ENCODE measurements around the gene PACS1.
A peak's percentile ranks its signal among the peaks of the same experiment; 100 is the strongest.

Gene PACS1

DNA sequence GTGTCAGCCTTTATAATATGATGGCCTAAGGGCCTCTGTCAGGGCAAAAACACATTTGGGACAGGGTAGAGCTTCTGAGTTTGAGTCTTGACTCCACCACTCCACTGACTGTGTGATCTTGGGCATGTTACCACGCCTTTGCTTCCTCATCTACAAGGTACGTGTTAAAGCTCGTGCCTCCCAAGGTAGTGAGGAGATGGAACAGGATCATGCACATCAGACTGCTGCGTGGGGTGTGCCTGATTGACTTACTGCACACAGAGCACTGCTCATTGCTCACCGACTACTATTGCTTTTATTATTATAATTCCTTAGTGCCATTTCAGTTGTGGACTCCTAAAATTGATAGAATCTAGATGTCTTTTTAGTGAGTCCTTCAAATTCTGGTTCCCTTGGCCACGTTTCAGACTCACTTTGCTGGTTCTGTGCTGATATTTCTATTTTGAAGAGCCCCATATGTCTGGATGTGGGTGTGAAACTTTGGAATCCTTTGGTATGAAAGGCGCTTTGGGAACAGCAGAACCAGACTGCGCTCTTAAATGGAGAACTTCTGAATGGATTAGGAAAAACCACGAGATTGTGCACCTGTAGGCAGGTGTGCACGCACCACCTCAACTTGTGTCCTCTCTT lies 154.3 kb downstream of the PACS1 start:
- H3K4me3 ChIP-seq, result no peak overlapping the region
- peaks cover 34% of the 10 kb centered on the region for H3K4me1 ChIP-seq
- H4K20me1 ChIP-seq, result no peaks in the 10 kb centered on the region
- TF ChIP-seq Cebpa-rat (IDR thresholded peaks at IDR 0.05), result no peak
- H3K4me2 ChIP-seq, result no peak overlapping the region
- H3K27me3 ChIP-seq, result no peaks in the 10 kb centered on the region
- peaks cover 55% of the 10 kb centered on the region for H3K36me3 ChIP-seq
- H3K9ac ChIP-seq, result no peak overlapping the region
- no peaks in the 10 kb centered on the region for H3K9me3 ChIP-seq
- no peak overlapping the region for H3K27ac ChIP-seq

- H3K27ac ChIP-seq, result no peak overlapping the region
- peaks cover 51% of the 10 kb centered on the region for H3K36me3 ChIP-seq
- TF ChIP-seq Cebpa-rat (IDR thresholded peaks at IDR 0.05), result no peak
Observed at GRCh38 chr11:66225066-66225465, 155.0 kb downstream of the PACS1 start.

GRCh38 chr11:66226101-66226500 lies 156.0 kb downstream of the PACS1 start:
- H3K9ac ChIP-seq, result no peak overlapping the region
- no peak overlapping the region for H3K27ac ChIP-seq
- H4K20me1 ChIP-seq, result no peaks in the 10 kb centered on the region
- no peak overlapping the region for H3K4me3 ChIP-seq
- TF ChIP-seq Cebpa-rat (IDR thresholded peaks at IDR 0.05), result no peak
- peaks cover 20% of the 10 kb centered on the region for H3K4me1 ChIP-seq
- H3K27me3 ChIP-seq, result no peaks in the 10 kb centered on the region
- H3K36me3 ChIP-seq, result peaks cover 51% of the 10 kb centered on the region
- H3K4me2 ChIP-seq, result no peak overlapping the region
- H3K9me3 ChIP-seq, result no peaks in the 10 kb centered on the region

More at GRCh38 chr11:66225066-66225465, 155.0 kb downstream of the PACS1 start:
- H3K4me2 ChIP-seq, result no peak overlapping the region
- H4K20me1 ChIP-seq, result no peaks in the 10 kb centered on the region
- H3K4me3 ChIP-seq, result no peak overlapping the region
- no peak overlapping the region for H3K9ac ChIP-seq
- H3K27me3 ChIP-seq, result no peaks in the 10 kb centered on the region
- no peaks in the 10 kb centered on the region for H3K9me3 ChIP-seq
- peaks cover 28% of the 10 kb centered on the region for H3K4me1 ChIP-seq

DNA sequence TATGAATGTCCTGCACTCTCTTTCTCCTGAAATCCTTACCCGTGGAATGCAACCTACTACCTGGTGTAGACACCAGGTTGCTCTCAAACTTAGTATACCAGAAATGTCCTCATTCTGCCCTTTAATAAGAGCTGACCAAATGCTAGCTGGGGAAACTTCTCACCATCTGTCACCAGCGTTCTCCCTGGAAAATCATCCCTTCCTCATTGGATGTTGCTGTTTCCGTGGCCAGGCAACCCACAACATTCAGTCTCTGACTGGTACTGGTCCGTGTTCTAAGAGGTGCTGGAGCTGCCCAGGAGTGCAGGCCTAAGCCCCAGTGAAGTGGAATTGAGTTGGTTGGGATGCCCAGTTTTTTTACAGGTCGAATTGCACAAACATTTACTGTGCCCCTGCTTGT lies 157.6 kb downstream of the PACS1 start:
- TF ChIP-seq Cebpa-rat (IDR thresholded peaks at IDR 0.05), result no peak
- H3K27ac ChIP-seq, result no peak overlapping the region
- no peak overlapping the region for H3K4me3 ChIP-seq
- no peak overlapping the region for H3K9ac ChIP-seq
- no peaks in the 10 kb centered on the region for H3K9me3 ChIP-seq
- no peak overlapping the region for H3K4me2 ChIP-seq
- H3K27me3 ChIP-seq, result no peaks in the 10 kb centered on the region
- H4K20me1 ChIP-seq, result no peaks in the 10 kb centered on the region
- H3K36me3 ChIP-seq, result peaks cover 62% of the 10 kb centered on the region
- peaks cover 17% of the 10 kb centered on the region for H3K4me1 ChIP-seq

DNA sequence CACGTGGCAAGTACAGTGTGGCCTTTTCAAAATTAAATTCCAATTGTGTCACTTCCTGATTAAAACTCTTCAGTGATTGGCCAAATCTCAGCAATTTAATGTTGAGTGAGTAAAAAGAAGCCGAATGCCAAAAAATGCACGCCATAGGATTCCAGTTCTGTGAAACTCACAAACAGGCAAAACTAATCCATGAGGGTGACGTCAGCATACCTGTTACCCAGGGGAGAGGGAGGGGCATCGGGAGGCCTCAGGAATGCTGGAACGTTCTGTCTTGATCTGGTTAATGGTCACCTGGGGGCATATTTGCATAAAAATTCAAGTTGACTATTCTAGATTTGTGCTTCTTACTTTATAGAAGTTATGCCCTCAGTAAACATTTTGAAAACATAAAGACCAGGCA lies 158.4 kb downstream of the PACS1 start:
- H3K36me3 ChIP-seq, result peaks cover 71% of the 10 kb centered on the region
- TF ChIP-seq Cebpa-rat (IDR thresholded peaks at IDR 0.05), result no peak
- no peak overlapping the region for H3K9ac ChIP-seq
- no peak overlapping the region for H3K4me2 ChIP-seq
- H3K4me1 ChIP-seq, result peaks cover 21% of the 10 kb centered on the region
- H3K9me3 ChIP-seq, result no peaks in the 10 kb centered on the region
- H4K20me1 ChIP-seq, result no peaks in the 10 kb centered on the region
- H3K4me3 ChIP-seq, result no peak overlapping the region
- no peaks in the 10 kb centered on the region for H3K27me3 ChIP-seq
- H3K27ac ChIP-seq, result no peak overlapping the region

DNA sequence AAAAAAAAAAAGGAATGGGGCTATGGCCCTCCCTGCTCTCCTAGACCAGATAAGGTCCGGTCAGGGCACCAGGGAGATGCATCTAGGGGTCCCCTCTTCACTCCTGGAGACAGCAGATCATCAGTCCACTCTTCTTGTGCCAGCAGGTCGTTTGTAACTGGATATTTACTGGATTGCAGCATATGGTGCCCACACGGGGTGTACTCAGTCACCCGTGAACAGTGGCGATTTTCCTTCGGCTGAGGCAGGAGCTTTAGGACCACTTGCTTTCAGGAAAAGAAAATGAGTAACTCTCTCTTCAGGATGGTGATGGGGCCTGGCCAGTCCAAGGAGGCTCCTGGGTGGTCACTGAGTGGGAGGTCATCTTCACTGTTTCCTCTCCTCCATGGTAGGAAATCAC lies 160.1 kb downstream of the PACS1 start:
- Histone ChIP-seq H3K27ac (no peak overlapping the region), H3K4me1 (peaks cover 30% of the 10 kb centered on the region), H3K9me3 (no peaks in the 10 kb centered on the region), H3K4me3 (no peak overlapping the region), H3K27me3 (no peaks in the 10 kb centered on the region), H4K20me1 (no peaks in the 10 kb centered on the region), H3K4me2 (no peak overlapping the region), H3K36me3 (peaks cover 74% of the 10 kb centered on the region), H3K9ac (no peak overlapping the region)
- TF ChIP-seq Cebpa-rat (IDR thresholded peaks at IDR 0.05), result no peak

GRCh38 chr11:66230978-66231377 lies 160.9 kb downstream of the PACS1 start:
- Histone ChIP-seq H3K27me3 (no peaks in the 10 kb centered on the region), H3K4me1 (peaks cover 38% of the 10 kb centered on the region), H3K4me2 (no peak overlapping the region), H3K9me3 (no peaks in the 10 kb centered on the region), H3K4me3 (no peak overlapping the region), H3K9ac (no peak overlapping the region), H4K20me1 (no peaks in the 10 kb centered on the region), H3K27ac (no peak overlapping the region), H3K36me3 (peaks cover 79% of the 10 kb centered on the region)
- TF ChIP-seq Cebpa-rat (IDR thresholded peaks at IDR 0.05), result no peak

DNA sequence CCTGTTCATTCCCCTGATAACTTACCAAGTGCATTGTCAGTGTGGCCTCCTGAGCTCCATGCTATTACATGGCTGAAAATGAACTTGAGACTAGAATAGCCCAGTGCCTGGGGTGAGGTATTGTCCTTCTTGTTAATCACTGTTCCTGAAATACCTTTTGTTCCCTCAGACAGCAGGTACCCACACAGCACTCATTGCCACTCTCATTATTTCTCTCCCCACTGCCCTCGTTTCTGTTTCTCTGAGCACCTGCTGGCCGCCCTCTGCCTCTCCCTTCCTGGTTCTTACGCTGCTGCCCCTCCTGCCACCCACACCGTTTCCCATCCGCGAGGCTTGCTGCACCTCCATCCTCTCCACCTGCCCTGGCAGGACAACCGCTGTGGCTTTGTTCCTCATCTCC lies 161.5 kb downstream of the PACS1 start:
- Histone ChIP-seq H3K9me3 (no peaks in the 10 kb centered on the region), H3K36me3 (peaks cover 79% of the 10 kb centered on the region), H3K4me1 (peaks cover 44% of the 10 kb centered on the region), H3K4me2 (no peak overlapping the region), H3K4me3 (no peak overlapping the region), H3K27me3 (no peaks in the 10 kb centered on the region), H3K27ac (peak overlapping the region; percentile 21; the same call in 1 of the 2 replicates), H4K20me1 (no peaks in the 10 kb centered on the region), H3K9ac (no peak overlapping the region)
- TF ChIP-seq Cebpa-rat (IDR thresholded peaks at IDR 0.05), result no peak

DNA sequence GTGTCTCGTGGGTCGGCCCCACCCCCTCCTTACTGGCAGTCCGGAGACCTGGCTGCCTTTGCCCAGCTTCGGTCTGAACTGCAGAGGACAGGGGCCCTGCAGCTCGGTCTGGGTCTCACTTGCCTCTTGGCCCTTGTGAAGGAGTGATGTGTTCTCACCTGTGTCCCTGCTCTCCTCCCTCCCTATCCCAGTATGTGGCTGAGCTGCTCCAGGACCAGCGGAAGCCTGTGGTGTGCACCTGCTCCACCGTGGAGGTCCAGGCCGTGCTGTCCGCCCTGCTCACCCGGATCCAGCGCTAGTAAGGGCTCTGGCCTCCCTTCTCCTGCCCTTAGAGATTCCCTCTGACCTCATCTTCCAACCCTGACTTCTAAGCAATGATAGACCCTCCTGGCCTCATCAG lies 162.7 kb downstream of the PACS1 start:
- Histone ChIP-seq H3K9me3 (no peaks in the 10 kb centered on the region), H3K9ac (peak overlapping the region; percentile 13; the same call in 1 of the 2 replicates), H4K20me1 (no peaks in the 10 kb centered on the region), H3K4me1 (peaks cover 56% of the 10 kb centered on the region), H3K27me3 (no peaks in the 10 kb centered on the region), H3K4me2 (no peak overlapping the region), H3K4me3 (no peak overlapping the region), H3K27ac (0 out of 2 replicates have a peak overlapping the region, but pooled peaks have one; percentile 35), H3K36me3 (peaks cover 82% of the 10 kb centered on the region)
- no peak for TF ChIP-seq Cebpa-rat (IDR thresholded peaks at IDR 0.05)

DNA sequence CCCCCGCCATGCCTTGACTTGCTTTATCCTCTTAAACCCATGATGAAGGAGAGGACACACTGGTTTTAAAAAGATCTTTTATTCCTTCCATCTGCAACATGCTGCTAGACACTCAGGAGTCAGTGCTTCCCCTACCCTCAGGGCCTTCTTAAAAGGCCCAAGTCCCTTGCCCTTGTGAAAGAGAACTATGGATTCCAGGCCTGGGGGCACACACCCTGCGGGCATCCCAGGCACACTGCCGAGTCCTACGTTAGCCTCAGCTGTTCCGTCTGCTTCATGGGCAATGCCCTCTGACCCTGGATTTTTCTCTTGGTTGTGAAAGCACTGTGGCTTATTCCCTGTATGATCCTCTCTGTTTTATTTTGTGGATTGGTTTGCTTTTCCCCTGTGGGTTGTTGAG lies 163.2 kb downstream of the PACS1 start:
- Histone ChIP-seq H3K4me1 (peaks cover 61% of the 10 kb centered on the region), H3K4me3 (no peak overlapping the region), H3K9ac (peak overlapping the region; percentile 13; the same call in 1 of the 2 replicates), H3K27me3 (no peaks in the 10 kb centered on the region), H3K27ac (peak overlapping the region; percentile 35; the same call in 1 of the 2 replicates), H3K36me3 (peaks cover 81% of the 10 kb centered on the region), H3K4me2 (0 out of 2 replicates have a peak overlapping the region, but pooled peaks have one; percentile 5), H4K20me1 (no peaks in the 10 kb centered on the region), H3K9me3 (no peaks in the 10 kb centered on the region)
- TF ChIP-seq Cebpa-rat (IDR thresholded peaks at IDR 0.05), result no peak
